GM18909 (cell line): Measurements from ENCODE around the gene CDC45.

Experiments
- ATAC-seq: cut with Tn5 transposase; IDR thresholded peaks from one replicate; pipeline ENCODE4 v1.9.1; 2021; ENCODE audit warnings: mild to moderate bottlenecking; ENCODE audit not compliant: unreplicated experiment, poor library complexity

The CDC45 gene

GRCh38 chr22:19490628-19491230 lies 11.0 kb downstream of the CDC45 start:
- ATAC-seq, result no peak

GRCh38 chr22:19492504-19493174 lies 12.9 kb downstream of the CDC45 start:
- no peak for ATAC-seq

GRCh38 chr22:19494001-19494560 lies 14.4 kb downstream of the CDC45 start:
- no peak for ATAC-seq

- no peak for ATAC-seq
Measured at GRCh38 chr22:19494676-19495173, 15.0 kb downstream of the CDC45 start.

- ATAC-seq, result no peak
Measured at GRCh38 chr22:19495562-19496323, 16.0 kb downstream of the CDC45 start.

GRCh38 chr22:19496324-19496630 lies 16.6 kb downstream of the CDC45 start:
- no peak for ATAC-seq

- ATAC-seq, result no peak
Measured at GRCh38 chr22:19497245-19497644, 17.5 kb downstream of the CDC45 start.

GRCh38 chr22:19498154-19498865 lies 18.6 kb downstream of the CDC45 start:
- no peak for ATAC-seq

GRCh38 chr22:19498866-19499190 lies 19.1 kb downstream of the CDC45 start:
- ATAC-seq, result no peak

GRCh38 chr22:19499236-19499879 lies 19.6 kb downstream of the CDC45 start:
- no peak for ATAC-seq

GRCh38 chr22:19499880-19500242 lies 20.1 kb downstream of the CDC45 start:
- ATAC-seq, result no peak

- no peak for ATAC-seq
Measured at GRCh38 chr22:19501897-19502447, 22.3 kb downstream of the CDC45 start.

- no peak for ATAC-seq
Measured at GRCh38 chr22:19503367-19503766, 23.6 kb downstream of the CDC45 start.

- ATAC-seq, result no peak
Measured at GRCh38 chr22:19503869-19504268, 24.1 kb downstream of the CDC45 start.

- no peak for ATAC-seq
Measured at GRCh38 chr22:19504900-19505734, 25.4 kb downstream of the CDC45 start.

- no peak for ATAC-seq
Measured at GRCh38 chr22:19505735-19506126, 26.0 kb downstream of the CDC45 start.

GRCh38 chr22:19506212-19506611 lies 26.5 kb downstream of the CDC45 start:
- ATAC-seq, result no peak

GRCh38 chr22:19507534-19507861 lies 27.8 kb downstream of the CDC45 start:
- ATAC-seq, result no peak

GRCh38 chr22:19508024-19508776 lies 28.5 kb downstream of the CDC45 start:
- no peak for ATAC-seq
